ENCODE results near the gene USP7.

USP7 gene

DNA sequence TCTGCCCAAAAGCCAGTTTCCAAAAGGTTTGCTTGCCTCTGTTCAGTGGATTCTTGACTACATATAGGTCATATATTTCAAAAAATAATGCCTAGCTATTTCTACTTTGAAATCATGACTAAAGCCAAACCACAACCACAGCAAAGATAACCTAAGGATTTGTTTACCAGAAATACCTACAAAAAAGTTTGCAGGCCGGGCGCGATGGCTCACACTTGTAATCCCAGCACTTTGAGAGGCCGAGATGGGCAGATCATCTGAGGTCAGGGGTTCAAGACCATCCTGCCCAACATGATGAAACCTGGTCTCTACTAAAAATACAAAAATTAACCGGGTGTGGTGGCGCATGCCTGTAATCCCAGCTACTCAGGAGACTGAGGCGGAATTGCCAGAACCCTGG is 110.1 kb downstream of the USP7 start:
- H3K4me1 ChIP-seq (ENCODE audit: control insufficient read depth, insufficient read depth, low read length) = peaks cover 3% of the 10 kb centered on the region
- peaks cover 38% of the 10 kb centered on the region for H3K36me3 ChIP-seq (ENCODE audit: control insufficient read depth, insufficient read depth, low read length)
- WGBS, 2 experiments = 92 to 95% methylated on average over 7 of the region's 7 CpGs
- peak overlapping the region; percentile 11 for H3K27ac ChIP-seq (ENCODE audit: insufficient read depth, low read depth, low read length, poor library complexity, severe bottlenecking)
- H3K9me3 ChIP-seq (ENCODE audit: control insufficient read depth, low read length) = no peaks in the 10 kb centered on the region
- H3K27me3 ChIP-seq (ENCODE audit: control insufficient read depth, insufficient read depth, low read length, poor library complexity, severe bottlenecking) = no peaks in the 10 kb centered on the region
- H3K4me3 ChIP-seq (ENCODE audit: insufficient read depth, low read depth, low read length) = no peak overlapping the region

GRCh38 chr16:8853150-8853549 is 110.6 kb downstream of the USP7 start:
- Histone ChIP-seq H3K4me1 (ENCODE audit: control insufficient read depth, insufficient read depth, low read length) (peaks cover 3% of the 10 kb centered on the region), H3K9me3 (ENCODE audit: control insufficient read depth, low read length) (no peaks in the 10 kb centered on the region), H3K36me3 (ENCODE audit: control insufficient read depth, insufficient read depth, low read length) (peaks cover 33% of the 10 kb centered on the region), H3K4me3 (ENCODE audit: insufficient read depth, low read depth, low read length) (no peak overlapping the region), H3K27me3 (ENCODE audit: control insufficient read depth, insufficient read depth, low read length, poor library complexity, severe bottlenecking) (no peaks in the 10 kb centered on the region), H3K27ac (ENCODE audit: insufficient read depth, low read depth, low read length, poor library complexity, severe bottlenecking) (peak overlapping the region; percentile 30)
- 80 to 87% methylated on average over 7 of the region's 7 CpGs for WGBS, 2 experiments

- Histone ChIP-seq H3K27me3 (ENCODE audit: control insufficient read depth, insufficient read depth, low read length, poor library complexity, severe bottlenecking) (no peaks in the 10 kb centered on the region), H3K4me1 (ENCODE audit: control insufficient read depth, insufficient read depth, low read length) (peaks cover 3% of the 10 kb centered on the region), H3K27ac (ENCODE audit: insufficient read depth, low read depth, low read length, poor library complexity, severe bottlenecking) (peak overlapping the region; percentile 26), H3K36me3 (ENCODE audit: control insufficient read depth, insufficient read depth, low read length) (peaks cover 30% of the 10 kb centered on the region), H3K9me3 (ENCODE audit: control insufficient read depth, low read length) (no peaks in the 10 kb centered on the region), H3K4me3 (ENCODE audit: insufficient read depth, low read depth, low read length) (no peak overlapping the region)
- WGBS, 2 experiments = 88 to 89% methylated on average over 8 of the region's 8 CpGs
Observed at GRCh38 chr16:8852534-8852933, 111.2 kb downstream of the USP7 start.

- Histone ChIP-seq H3K36me3 (ENCODE audit: control insufficient read depth, insufficient read depth, low read length) (peaks cover 30% of the 10 kb centered on the region), H3K27me3 (ENCODE audit: control insufficient read depth, insufficient read depth, low read length, poor library complexity, severe bottlenecking) (no peaks in the 10 kb centered on the region), H3K4me1 (ENCODE audit: control insufficient read depth, insufficient read depth, low read length) (peaks cover 3% of the 10 kb centered on the region), H3K9me3 (ENCODE audit: control insufficient read depth, low read length) (no peaks in the 10 kb centered on the region), H3K27ac (ENCODE audit: insufficient read depth, low read depth, low read length, poor library complexity, severe bottlenecking) (no peak overlapping the region), H3K4me3 (ENCODE audit: insufficient read depth, low read depth, low read length) (no peak overlapping the region)
- WGBS, 2 experiments = 90 to 95% methylated on average over 8 of the region's 8 CpGs
Observed at GRCh38 chr16:8851761-8852403, 111.8 kb downstream of the USP7 start.

GRCh38 chr16:8850279-8850885 is 113.3 kb downstream of the USP7 start:
- H3K4me1 ChIP-seq (ENCODE audit: control insufficient read depth, insufficient read depth, low read length) = peaks cover 3% of the 10 kb centered on the region
- H3K27me3 ChIP-seq (ENCODE audit: control insufficient read depth, insufficient read depth, low read length, poor library complexity, severe bottlenecking) = no peaks in the 10 kb centered on the region
- H3K9me3 ChIP-seq (ENCODE audit: control insufficient read depth, low read length) = no peaks in the 10 kb centered on the region
- H3K36me3 ChIP-seq (ENCODE audit: control insufficient read depth, insufficient read depth, low read length) = peaks cover 16% of the 10 kb centered on the region
- 89 to 91% methylated on average over 11 of the region's 11 CpGs for WGBS, 2 experiments
- no peak overlapping the region for H3K27ac ChIP-seq (ENCODE audit: insufficient read depth, low read depth, low read length, poor library complexity, severe bottlenecking)
- H3K4me3 ChIP-seq (ENCODE audit: insufficient read depth, low read depth, low read length) = no peak overlapping the region

DNA sequence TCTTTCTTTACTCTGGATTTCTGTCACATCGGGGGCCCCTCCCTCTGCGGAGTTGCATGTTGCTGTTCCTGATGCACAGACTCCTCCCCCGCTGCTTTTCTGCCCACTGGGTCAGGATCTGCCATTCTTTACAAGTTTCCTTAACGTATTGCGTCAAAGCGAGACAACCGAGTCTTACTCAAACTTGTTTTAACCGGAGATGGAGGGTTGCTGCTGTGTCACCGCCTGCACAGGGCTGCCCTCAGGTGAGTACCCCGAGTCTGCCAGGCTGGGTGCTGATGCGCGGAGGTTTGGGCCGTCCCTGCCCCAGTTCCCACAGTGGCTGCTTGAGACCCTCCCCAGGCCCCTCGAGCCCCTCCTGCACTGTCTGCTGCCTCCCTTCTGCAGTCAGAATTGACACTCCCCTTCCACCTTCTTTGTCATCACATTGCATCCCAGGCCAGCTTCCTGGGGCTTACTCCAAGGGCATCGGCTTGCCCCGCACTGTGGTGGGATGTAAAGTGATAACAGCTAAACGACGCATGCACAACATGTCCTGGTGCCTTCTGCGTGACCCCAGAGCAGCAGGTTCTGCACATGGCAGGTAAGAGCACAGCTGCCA is 114.2 kb downstream of the USP7 start:
- peaks cover 2% of the 10 kb centered on the region for H3K4me1 ChIP-seq (ENCODE audit: control insufficient read depth, insufficient read depth, low read length)
- no peaks in the 10 kb centered on the region for H3K9me3 ChIP-seq (ENCODE audit: control insufficient read depth, low read length)
- H3K36me3 ChIP-seq (ENCODE audit: control insufficient read depth, insufficient read depth, low read length) = peaks cover 7% of the 10 kb centered on the region
- no peak overlapping the region for H3K27ac ChIP-seq (ENCODE audit: insufficient read depth, low read depth, low read length, poor library complexity, severe bottlenecking)
- WGBS, 2 experiments = 85 to 88% methylated on average over 19 of the region's 19 CpGs
- no peaks in the 10 kb centered on the region for H3K27me3 ChIP-seq (ENCODE audit: control insufficient read depth, insufficient read depth, low read length, poor library complexity, severe bottlenecking)
- no peak overlapping the region for H3K4me3 ChIP-seq (ENCODE audit: insufficient read depth, low read depth, low read length)

GRCh38 chr16:8848939-8849391 is 114.7 kb downstream of the USP7 start:
- WGBS, 2 experiments = 92 to 93% methylated on average over 8 of the region's 8 CpGs
- H3K9me3 ChIP-seq (ENCODE audit: control insufficient read depth, low read length) = no peaks in the 10 kb centered on the region
- no peak overlapping the region for H3K27ac ChIP-seq (ENCODE audit: insufficient read depth, low read depth, low read length, poor library complexity, severe bottlenecking)
- no peak overlapping the region for H3K4me3 ChIP-seq (ENCODE audit: insufficient read depth, low read depth, low read length)
- H3K27me3 ChIP-seq (ENCODE audit: control insufficient read depth, insufficient read depth, low read length, poor library complexity, severe bottlenecking) = no peaks in the 10 kb centered on the region
- H3K36me3 ChIP-seq (ENCODE audit: control insufficient read depth, insufficient read depth, low read length) = peaks cover 6% of the 10 kb centered on the region
- no peaks in the 10 kb centered on the region for H3K4me1 ChIP-seq (ENCODE audit: control insufficient read depth, insufficient read depth, low read length)

DNA sequence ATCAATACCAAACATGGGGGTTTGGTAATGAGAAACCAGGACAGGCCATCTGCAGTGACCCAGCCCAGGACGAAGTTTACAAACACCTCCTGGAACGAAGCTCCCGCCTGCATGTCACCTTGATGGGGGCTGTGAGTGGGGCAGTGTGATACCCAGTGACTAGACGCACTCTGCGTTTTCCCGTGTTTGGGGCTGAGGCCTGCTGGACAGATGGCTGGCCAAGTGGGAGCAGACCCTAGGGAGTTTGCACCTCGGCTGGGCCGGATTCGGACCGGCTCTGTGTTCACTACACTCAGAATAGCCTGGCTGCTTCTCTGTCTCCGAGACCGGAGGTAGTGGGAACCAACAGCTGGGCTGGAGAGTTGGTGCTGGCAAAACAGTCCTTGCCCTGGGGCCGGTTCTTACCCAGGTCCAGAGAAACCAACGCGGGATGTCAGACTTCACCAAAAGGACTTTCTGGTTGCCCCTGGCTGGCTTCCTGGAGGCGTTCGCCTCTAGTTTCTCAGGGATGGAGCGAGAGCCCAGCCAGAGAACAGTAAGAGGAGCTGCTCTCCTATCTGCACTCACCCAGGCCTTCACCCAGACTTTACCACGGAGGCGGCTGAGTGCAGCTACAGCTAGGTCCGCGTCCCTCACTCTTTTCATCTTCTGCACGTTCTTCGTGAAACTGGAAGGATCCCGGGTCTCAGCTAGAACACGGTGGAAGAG is 115.3 kb downstream of the USP7 start:
- H3K27ac ChIP-seq (ENCODE audit: insufficient read depth, low read depth, low read length, poor library complexity, severe bottlenecking) = no peak overlapping the region
- peaks cover 6% of the 10 kb centered on the region for H3K36me3 ChIP-seq (ENCODE audit: control insufficient read depth, insufficient read depth, low read length)
- no peaks in the 10 kb centered on the region for H3K9me3 ChIP-seq (ENCODE audit: control insufficient read depth, low read length)
- H3K27me3 ChIP-seq (ENCODE audit: control insufficient read depth, insufficient read depth, low read length, poor library complexity, severe bottlenecking) = no peaks in the 10 kb centered on the region
- H3K4me1 ChIP-seq (ENCODE audit: control insufficient read depth, insufficient read depth, low read length) = no peaks in the 10 kb centered on the region
- H3K4me3 ChIP-seq (ENCODE audit: insufficient read depth, low read depth, low read length) = no peak overlapping the region
- WGBS, 2 experiments = 95 to 96% methylated on average over 26 of the region's 26 CpGs

DNA sequence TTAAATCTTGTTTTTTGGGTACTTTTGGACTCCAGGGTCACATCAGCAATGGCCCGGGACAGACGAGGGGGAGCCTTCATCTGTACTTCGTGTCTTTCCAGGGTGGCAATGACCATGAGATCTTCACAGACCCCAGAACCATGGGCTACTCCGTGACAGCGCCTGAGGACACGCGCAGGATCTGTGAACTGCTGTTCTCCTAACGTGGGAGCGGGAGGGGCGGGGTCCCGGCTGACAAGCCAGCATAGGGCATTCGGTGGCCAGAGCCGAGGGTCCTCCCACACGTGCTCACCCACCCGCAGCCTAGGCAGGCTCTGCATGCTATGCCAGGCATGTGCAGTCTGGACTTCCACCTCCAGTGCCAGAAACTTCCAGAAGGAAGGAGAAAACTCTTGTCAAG is 116.1 kb downstream of the USP7 start:
- Histone ChIP-seq H3K9me3 (ENCODE audit: control insufficient read depth, low read length) (no peaks in the 10 kb centered on the region), H3K36me3 (ENCODE audit: control insufficient read depth, insufficient read depth, low read length) (peaks cover 4% of the 10 kb centered on the region), H3K4me1 (ENCODE audit: control insufficient read depth, insufficient read depth, low read length) (no peaks in the 10 kb centered on the region), H3K4me3 (ENCODE audit: insufficient read depth, low read depth, low read length) (no peak overlapping the region), H3K27ac (ENCODE audit: insufficient read depth, low read depth, low read length, poor library complexity, severe bottlenecking) (no peak overlapping the region), H3K27me3 (ENCODE audit: control insufficient read depth, insufficient read depth, low read length, poor library complexity, severe bottlenecking) (no peaks in the 10 kb centered on the region)
- 93 to 97% methylated on average over 15 of the region's 15 CpGs for WGBS, 2 experiments

- Histone ChIP-seq H3K36me3 (ENCODE audit: control insufficient read depth, insufficient read depth, low read length) (no peaks in the 10 kb centered on the region), H3K27me3 (ENCODE audit: control insufficient read depth, insufficient read depth, low read length, poor library complexity, severe bottlenecking) (no peaks in the 10 kb centered on the region), H3K27ac (ENCODE audit: insufficient read depth, low read depth, low read length, poor library complexity, severe bottlenecking) (no peak overlapping the region), H3K9me3 (ENCODE audit: control insufficient read depth, low read length) (no peaks in the 10 kb centered on the region), H3K4me3 (ENCODE audit: insufficient read depth, low read depth, low read length) (no peak overlapping the region), H3K4me1 (ENCODE audit: control insufficient read depth, insufficient read depth, low read length) (no peaks in the 10 kb centered on the region)
- 95 to 96% methylated on average over 13 of the region's 13 CpGs for WGBS, 2 experiments
Observed at GRCh38 chr16:8847145-8847544, 116.6 kb downstream of the USP7 start.

Measured in ectodermal cell (in vitro differentiated cells).